GM23338 (cell line): Measurements from ENCODE around the gene DNAAF9. TPM values are rescaled to one million over a fixed set of nuclear protein-coding genes. Genes with fewer than 3 reads are reported as not detected.

Experiments
- ATAC-seq: fragments of 200-7000 bp; cut with Tn5 transposase; 3 replicates; pipeline ENCODE4 v1.9.1; 2020
- DNase-seq: peaks from one replicate; pipeline ENCODE4 v3.0.0-alpha.2; 2015; ENCODE audit warnings: low spot score
- H2AFZ ChIP-seq: fragments of 200-600 bp; sonication (generic); 2 replicates; pipeline ENCODE4 v1.8.0; 2016; ENCODE audit warnings: antibody characterized with exemption, mild to moderate bottlenecking, moderate library complexity
- H3F3A ChIP-seq: fragments of 200-600 bp; sonication (generic); replicated peaks from 2 replicates; pipeline ENCODE4 v1.8.0; 2017; ENCODE audit warnings: antibody characterized with exemption, mixed run types, low read depth
- H3K27ac ChIP-seq: fragments of 200-600 bp; sonication (generic); 2 replicates; pipeline ENCODE4 v1.6.1; 2016; ENCODE audit warnings: low read depth
- H3K27me3 ChIP-seq: fragments of 200-600 bp; sonication (generic); 2 replicates; pipeline ENCODE4 v1.8.0; 2016; ENCODE audit warnings: mild to moderate bottlenecking, mixed run types, moderate library complexity; ENCODE audit not compliant: insufficient read depth
- H3K36me3 ChIP-seq: fragments of 200-600 bp; sonication (generic); 2 replicates; pipeline ENCODE4 v1.8.0; 2016; ENCODE audit warnings: mild to moderate bottlenecking; ENCODE audit not compliant: insufficient read depth
- H3K4me1 ChIP-seq: fragments of 200-600 bp; sonication (generic); 2 replicates; pipeline ENCODE4 v1.8.0; 2016; ENCODE audit warnings: mild to moderate bottlenecking, moderate library complexity; ENCODE audit not compliant: insufficient read depth
- H3K4me2 ChIP-seq: fragments of 200-600 bp; sonication (generic); 2 replicates; pipeline ENCODE4 v1.7.1; 2017; ENCODE audit warnings: mixed run types
- H3K4me3 ChIP-seq: fragments of 200-600 bp; sonication (generic); 2 replicates; pipeline ENCODE4 v1.6.1; 2016; ENCODE audit warnings: mixed run types
- H3K79me2 ChIP-seq: fragments of 200-600 bp; sonication (generic); replicated peaks from 2 replicates; pipeline ENCODE4 v1.8.0; 2017; ENCODE audit warnings: mild to moderate bottlenecking; ENCODE audit not compliant: insufficient read depth
- H3K9me2 ChIP-seq: fragments of 200-600 bp; sonication (generic); 2 replicates; pipeline ENCODE4 v1.8.0; 2017; ENCODE audit not compliant: insufficient read depth
- H4K20me1 ChIP-seq: fragments of 200-600 bp; sonication (generic); replicated peaks from 2 replicates; pipeline ENCODE4 v1.8.0; 2017; ENCODE audit warnings: mild to moderate bottlenecking; ENCODE audit not compliant: insufficient read depth
- H3K27ac Mint-ChIP-seq: 2 replicates; pipeline ENCODE4 v1.8.0; 2020; ENCODE audit warnings: inconsistent platforms, mild to moderate bottlenecking, moderate library complexity, mixed read lengths
- H3K27me3 Mint-ChIP-seq: 3 replicates; pipeline ENCODE4 v1.8.0; 2022; ENCODE audit warnings: low read depth, mild to moderate bottlenecking, moderate library complexity, mixed read lengths, inconsistent platforms; ENCODE audit not compliant: insufficient read depth, poor library complexity
- H3K36me3 Mint-ChIP-seq: 3 replicates; pipeline ENCODE4 v1.8.0; 2021; ENCODE audit warnings: low read depth, mild to moderate bottlenecking, inconsistent platforms, moderate library complexity, mixed read lengths
- H3K4me1 Mint-ChIP-seq: 3 replicates; pipeline ENCODE4 v1.8.0; 2020; ENCODE audit warnings: mild to moderate bottlenecking, inconsistent platforms, mixed read lengths
- H3K4me3 Mint-ChIP-seq: 3 replicates; pipeline ENCODE4 v1.8.0; 2021; ENCODE audit warnings: moderate library complexity, mild to moderate bottlenecking, inconsistent platforms, mixed read lengths
- H3K9me3 Mint-ChIP-seq: 3 replicates; pipeline ENCODE4 v1.8.0; 2020; ENCODE audit warnings: moderate library complexity, mild to moderate bottlenecking, inconsistent platforms, mixed read lengths
- CTCF ChIP-seq, 2 experiments: fragments of 200-600 bp in 1 of 2; sonication (generic) in 1 of 2; conservative IDR thresholded peaks; 2 replicates each; pipeline versions ENCODE4 v1.5.1 to v1.6.1; 2016 to 2017; ENCODE audit warnings: antibody characterized with exemption in 2 of 2, low read depth in 2 of 2, mild to moderate bottlenecking in 2 of 2, moderate library complexity in 1 of 2
- ETS1 ChIP-seq: IDR thresholded peaks from 2 replicates; pipeline ENCODE4 v1.6.1; 2016; ENCODE audit warnings: antibody characterized with exemption
- EZH2phosphoT487 ChIP-seq: fragments of 200-600 bp; sonication (generic); IDR thresholded peaks from one replicate; pipeline ENCODE4 v1.8.1; 2018; ENCODE audit warnings: antibody characterized with exemption; ENCODE audit not compliant: unreplicated experiment
- JUNB ChIP-seq: IDR thresholded peaks from one replicate; pipeline ENCODE4 v1.6.1; 2016; ENCODE audit warnings: antibody characterized with exemption; ENCODE audit not compliant: unreplicated experiment
- POLR2AphosphoS5 ChIP-seq: IDR thresholded peaks from 2 replicates; pipeline ENCODE4 v1.6.1; 2016; ENCODE audit warnings: antibody characterized with exemption, low read depth
- STAT1 ChIP-seq: IDR thresholded peaks from one replicate; pipeline ENCODE4 v1.6.1; 2016; ENCODE audit warnings: antibody characterized with exemption; ENCODE audit not compliant: unreplicated experiment
- ZNF114 ChIP-seq: fragments of 250-450 bp; sonication (Bioruptor Pico); IDR thresholded peaks from 2 replicates; pipeline ENCODE4 v1.5.0; 2020; ENCODE audit warnings: mild to moderate bottlenecking, moderate library complexity
- ZNF462 ChIP-seq: fragments of 250-450 bp; sonication (Bioruptor Pico); IDR thresholded peaks from 2 replicates; pipeline ENCODE4 v1.5.0; 2020; ENCODE audit warnings: mild to moderate bottlenecking, moderate library complexity
- polyA plus RNA-seq: library from polyadenylated mRNA; unstranded; fragments of >200 nt; fragmentation: Nextera tagmentation; extraction: Ambion mirVana; gene quantifications from 2 replicates; pipeline ENCODE4 v1.2.1, GENCODE V29; 2016
- total RNA-seq: library from RNA; depleted of rRNA; stranded (reverse); fragments of >200 nt; shearing (Covaris generic); gene quantifications from 2 replicates; pipeline ENCODE4 v1.2.3, GENCODE V29; 2014

The DNAAF9 gene
- total and polyA plus RNA-seq, 2 experiments from 2014 or later = 2.4 to 4.8 TPM

- TF ChIP-seq STAT1 = no peak
- TF ChIP-seq CTCF (conservative IDR thresholded peaks at IDR 0.05; ENCODE audit: low read depth in 2 of 2) = no peak
- TF ChIP-seq ZNF114 (CRISPR knock-in tag) = no peak
- no peak for TF ChIP-seq EZH2phosphoT487
- TF ChIP-seq ETS1 = no peak
- no peak for TF ChIP-seq JUNB
- TF ChIP-seq POLR2AphosphoS5 = no peak
Measured at GRCh38 chr20:3396492-3396891, 11.0 kb downstream of the DNAAF9 start (continued).

GRCh38 chr20:3392756-3393155 lies 14.7 kb downstream of the DNAAF9 start:
- no peaks in the 10 kb centered on the region for H3K27me3 ChIP-seq
- Mint-ChIP-seq H3K27me3 (no peaks in the 10 kb centered on the region), H3K27ac (no peak overlapping the region), H3K9me3 (peaks cover 4% of the 10 kb centered on the region; the same call in 2 of the 3 replicates), H3K4me1 (peaks cover 4% of the 10 kb centered on the region; the same call in 1 of the 3 replicates), H3K36me3 (peaks cover 3% of the 10 kb centered on the region; the same call in 2 of the 3 replicates), H3K4me3 (no peak overlapping the region)
- H3K79me2 ChIP-seq = 0 out of 2 replicates have a peak, but pooled peaks cover 7% of the 10 kb centered on the region
- TF ChIP-seq STAT1 (no peak), ZNF462 (CRISPR knock-in tag) (no peak), ZNF114 (CRISPR knock-in tag) (no peak)
- no peaks in the 10 kb centered on the region; the same call in 1 of the 2 replicates for H4K20me1 ChIP-seq
- ATAC-seq = no peak
- no peak overlapping the region for H2AFZ ChIP-seq
- H3K4me3 ChIP-seq = no peak overlapping the region
- no peaks in the 10 kb centered on the region for H3K9me2 ChIP-seq
- no peak overlapping the region for H3K4me2 ChIP-seq
- H3K27ac ChIP-seq = no peak overlapping the region
- H3F3A ChIP-seq = no peaks in the 10 kb centered on the region
- H3K36me3 ChIP-seq = no peaks in the 10 kb centered on the region
- no peak for DNase-seq
- H3K4me1 ChIP-seq = no peaks in the 10 kb centered on the region
